B cell (primary cell): ENCODE measurements around the gene CTCF. TPM values are rescaled to one million over a fixed set of nuclear protein-coding genes. Genes with fewer than 3 reads are reported as not detected.

Experiments used
- ATAC-seq: fragments of 200-7000 bp; cut with Tn5 transposase; one replicate; pipeline ENCODE4 v1.10.0; 2021; ENCODE audit warnings: low read depth, mild to moderate bottlenecking, moderate number of reproducible peaks, moderate library complexity
- CTCF ChIA-PET: fragments of 350-600 bp; sonication (Branson Sonifier 250); formaldehyde crosslinking; loops from one replicate; lab custom pipeline; 2021; ENCODE audit warnings: antibody characterized with exemption, inconsistent platforms; lab: Charles Lee
- POLR2A ChIA-PET: fragments of 350-600 bp; sonication (Branson Sonifier 250); formaldehyde crosslinking; loops from one replicate; lab custom pipeline; 2021; ENCODE audit warnings: antibody characterized with exemption; lab: Charles Lee
- DNase-seq: peaks from one replicate; pipeline ENCODE4 v3.0.0; 2013
- H2AFZ ChIP-seq: 2 replicates; pipeline ENCODE4 v1.6.1; 2012; ENCODE audit warnings: mild to moderate bottlenecking, low read depth, low read length; ENCODE audit not compliant: insufficient read depth, poor library complexity, severe bottlenecking
- H3K27ac ChIP-seq, 2 donors: 1 replicate in 1 of 2; 2 replicates in 1 of 2; pipeline ENCODE4 v1.5.1; 2012 to 2013; ENCODE audit warnings: low read length in 2 of 2, mild to moderate bottlenecking in 2 of 2, moderate library complexity in 1 of 2
- H3K27me3 ChIP-seq, 4 experiments: fragments of 200-600 bp in 1 of 4; sonication (generic) in 1 of 4; replicated peaks in 1 of 4; 1 replicate in 2 of 4; 2 replicates in 2 of 4; pipeline versions ENCODE4 v1.6.1 to v1.7.0; 2013 to 2016; ENCODE audit warnings: low read length in 3 of 4, mild to moderate bottlenecking in 2 of 4, mixed read lengths in 1 of 4, moderate library complexity in 1 of 4; ENCODE audit not compliant: insufficient read depth in 4 of 4, control insufficient read depth in 3 of 4; ENCODE audit errors: control extremely low read depth in 1 of 4
- H3K36me3 ChIP-seq, 2 experiments: replicated peaks in 1 of 2; 1 replicate in 1 of 2; 2 replicates in 1 of 2; pipeline versions ENCODE4 v1.6.1 to v1.7.1; 2013; ENCODE audit warnings: low read length in 1 of 2; ENCODE audit not compliant: insufficient read depth in 2 of 2, control insufficient read depth in 1 of 2; ENCODE audit errors: control extremely low read depth in 1 of 2, extremely low read depth in 1 of 2
- H3K4me1 ChIP-seq, 2 donors: fragments of 200-600 bp in 1 of 2; sonication (generic) in 1 of 2; 1 replicate in 1 of 2; 2 replicates in 1 of 2; pipeline versions ENCODE4 v1.5.1 to v1.6.1; 2013 to 2017; ENCODE audit warnings: low read length in 2 of 2; ENCODE audit not compliant: control insufficient read depth in 2 of 2, insufficient read depth in 2 of 2
- H3K4me2 ChIP-seq: replicated peaks from 2 replicates; pipeline ENCODE3; 2012; ENCODE audit warnings: mild to moderate bottlenecking, low read depth, low read length; ENCODE audit not compliant: poor library complexity, severe bottlenecking
- H3K4me3 ChIP-seq, 5 experiments: fragments of 200-600 bp in 1 of 5; sonication (generic) in 1 of 5; 1 replicate in 3 of 5; 2 replicates in 2 of 5; pipeline versions ENCODE4 v1.5.1 to v1.7.0; 2011 to 2016; ENCODE audit warnings: low read length in 4 of 5, mild to moderate bottlenecking in 4 of 5, low read depth in 2 of 5, control low read depth in 1 of 5, moderate library complexity in 1 of 5; ENCODE audit not compliant: insufficient read depth in 1 of 5; ENCODE audit errors: control extremely low read depth in 1 of 5, extremely low read depth in 1 of 5
- H3K79me2 ChIP-seq: fragments of 200-600 bp; sonication (generic); one replicate; pipeline ENCODE4 v1.6.0; 2016; ENCODE audit warnings: low read length; ENCODE audit not compliant: control insufficient read depth, insufficient read depth
- H3K9ac ChIP-seq: fragments of 200-600 bp; sonication (generic); 2 replicates; pipeline ENCODE4 v1.6.1; 2017; ENCODE audit warnings: mild to moderate bottlenecking, low read length, moderate library complexity
- H3K9me3 ChIP-seq, 3 donors: one replicate each; pipeline versions ENCODE4 v1.6.1 to v1.7.1; 2013; ENCODE audit warnings: low read length in 2 of 3; ENCODE audit not compliant: control insufficient read depth in 2 of 3, insufficient read depth in 1 of 3; ENCODE audit errors: control extremely low read depth in 1 of 3
- H4K20me1 ChIP-seq: 2 replicates; pipeline ENCODE4 v1.6.0; 2012; ENCODE audit warnings: mild to moderate bottlenecking, low read length; ENCODE audit not compliant: insufficient read depth, control insufficient read depth, poor library complexity, severe bottlenecking
- H3K27ac Mint-ChIP-seq: one replicate; pipeline ENCODE4 v1.8.0; 2021; ENCODE audit warnings: mixed read lengths
- H3K27me3 Mint-ChIP-seq: one replicate; pipeline ENCODE4 v1.8.0; 2021; ENCODE audit warnings: mixed read lengths
- H3K4me1 Mint-ChIP-seq: one replicate; pipeline ENCODE4 v1.8.0; 2021; ENCODE audit warnings: mixed read lengths
- H3K4me3 Mint-ChIP-seq: one replicate; pipeline ENCODE4 v1.8.0; 2021; ENCODE audit warnings: mixed read lengths
- H3K9me3 Mint-ChIP-seq: one replicate; pipeline ENCODE4 v1.8.0; 2022; ENCODE audit warnings: mixed read lengths; ENCODE audit not compliant: insufficient read depth
- EZH2 ChIP-seq: IDR thresholded peaks from 2 replicates; pipeline ENCODE4 v1.6.1; 2012; ENCODE audit warnings: borderline replicate concordance, low read depth, mild to moderate bottlenecking, moderate library complexity, low read length; ENCODE audit not compliant: insufficient read depth, poor library complexity, severe bottlenecking
- WGBS: methylation state at CpG from one replicate; pipeline ENCODE4 v1.1.5; 2013; ENCODE audit warnings: missing lambda C conversion rate; ENCODE audit not compliant: insufficient coverage; 5-methylcytosine and 5-hydroxymethylcytosine counted together
- intact Hi-C: fragments of 100-400 bp; cut with micrococcal nuclease; formaldehyde crosslinking; loops from one replicate; pipeline ENCODE4 v1.10.0; 2022
- polyA plus RNA-seq: library from polyadenylated mRNA; depleted of rRNA; stranded (reverse); fragments of >200 nt; gene quantifications from 2 replicates; pipeline ENCODE4 v1.2.3, GENCODE V29; 2012
- total RNA-seq, 2 donors: library from RNA; stranded (reverse); fragments of 120-200 nt in 1 of 2; gene quantifications; 1 replicate in 1 of 2; 2 replicates in 1 of 2; pipeline versions ENCODE4 v1.2.3 to v1.2.4, GENCODE V29; 2013 to 2022
- TF ChIP-seq, protein P1 (sequence below): fragments of 200-600 bp; IDR thresholded peaks from one replicate; pipeline ENCODE4 v1.8.0; 2022; ENCODE audit warnings: antibody characterized with exemption, mild to moderate bottlenecking

The CTCF gene
- total and polyA plus RNA-seq, 2 donors (not counting 1 experiment from before 2014, with no cell fraction given) = 42.7 to 78.4 TPM

DNA sequence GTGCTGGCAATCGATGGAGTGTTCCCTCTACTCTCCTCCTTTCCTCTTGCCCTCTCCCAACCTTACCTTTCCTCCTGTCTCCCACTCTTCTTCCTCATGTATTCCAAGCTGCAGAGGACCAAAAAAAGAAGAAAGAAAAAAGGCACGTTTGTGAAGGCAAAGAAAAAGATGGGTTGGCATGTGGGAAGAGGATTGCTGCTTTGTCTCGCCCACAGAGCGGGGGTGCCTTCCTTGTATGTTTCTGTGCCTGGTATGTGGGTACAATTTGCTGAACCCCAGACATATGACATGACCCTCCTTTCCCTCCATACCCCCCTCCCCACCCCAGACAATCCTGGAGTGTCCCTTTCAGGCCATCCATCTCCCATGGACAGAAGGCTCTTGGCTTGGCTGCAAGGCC is 13.1 kb upstream of the CTCF start:
- Mint-ChIP-seq H3K4me3 (peak overlapping the region; percentile 85), H3K27me3 (no peaks in the 10 kb centered on the region), H3K27ac (peak overlapping the region; percentile 98), H3K4me1 (peaks cover 82% of the 10 kb centered on the region), H3K9me3 (no peaks in the 10 kb centered on the region)
- Histone ChIP-seq H3K36me3 (peaks cover 0 to 36% of the 10 kb centered on the region in 2 experiments), H3K9me3 (peaks cover 0 to 3% (median 0%) of the 10 kb centered on the region in 3 donors), H4K20me1 (peaks cover 17% of the 10 kb centered on the region), H3K4me2 (peak overlapping the region; percentile 79), H2AFZ (no peak overlapping the region), H3K4me1 (peaks cover 83 to 94% of the 10 kb centered on the region in 2 donors), H3K79me2 (peaks cover 34% of the 10 kb centered on the region), H3K27ac (peak overlapping the region; percentile 91 to 95), H3K4me3 (no peak overlapping the region), H3K9ac (no peak overlapping the region), H3K27me3 (no peaks in the 10 kb centered on the region)
- CTCF ChIA-PET = interaction anchor here (1.2 to 13.5 kb wide), 5 partner anchors 13 to 96 kb away, joined by 3 to 407 read pairs (median 30); partner anchors contain the start of genes ATP6V0D1, CARMIL2 and CTCF
- no peak for ATAC-seq
- WGBS = no CpG with 5 or more reads among the region's 4 CpGs
- TF ChIP-seq, protein P1, sequence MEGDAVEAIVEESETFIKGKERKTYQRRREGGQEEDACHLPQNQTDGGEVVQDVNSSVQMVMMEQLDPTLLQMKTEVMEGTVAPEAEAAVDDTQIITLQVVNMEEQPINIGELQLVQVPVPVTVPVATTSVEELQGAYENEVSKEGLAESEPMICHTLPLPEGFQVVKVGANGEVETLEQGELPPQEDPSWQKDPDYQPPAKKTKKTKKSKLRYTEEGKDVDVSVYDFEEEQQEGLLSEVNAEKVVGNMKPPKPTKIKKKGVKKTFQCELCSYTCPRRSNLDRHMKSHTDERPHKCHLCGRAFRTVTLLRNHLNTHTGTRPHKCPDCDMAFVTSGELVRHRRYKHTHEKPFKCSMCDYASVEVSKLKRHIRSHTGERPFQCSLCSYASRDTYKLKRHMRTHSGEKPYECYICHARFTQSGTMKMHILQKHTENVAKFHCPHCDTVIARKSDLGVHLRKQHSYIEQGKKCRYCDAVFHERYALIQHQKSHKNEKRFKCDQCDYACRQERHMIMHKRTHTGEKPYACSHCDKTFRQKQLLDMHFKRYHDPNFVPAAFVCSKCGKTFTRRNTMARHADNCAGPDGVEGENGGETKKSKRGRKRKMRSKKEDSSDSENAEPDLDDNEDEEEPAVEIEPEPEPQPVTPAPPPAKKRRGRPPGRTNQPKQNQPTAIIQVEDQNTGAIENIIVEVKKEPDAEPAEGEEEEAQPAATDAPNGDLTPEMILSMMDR = no peak
- TF ChIP-seq EZH2 = no peak
- POLR2A ChIA-PET = interaction anchor here (7.3 kb wide), 1 partner anchor 12 kb away, joined by 166 read pairs; the partner anchor contains the start of gene CTCF
- intact Hi-C loops = loop anchor here (10.0 kb wide), 1 partner anchor 536 kb away; the partner anchor contains the start of gene NFATC3
- no peak for DNase-seq

DNA sequence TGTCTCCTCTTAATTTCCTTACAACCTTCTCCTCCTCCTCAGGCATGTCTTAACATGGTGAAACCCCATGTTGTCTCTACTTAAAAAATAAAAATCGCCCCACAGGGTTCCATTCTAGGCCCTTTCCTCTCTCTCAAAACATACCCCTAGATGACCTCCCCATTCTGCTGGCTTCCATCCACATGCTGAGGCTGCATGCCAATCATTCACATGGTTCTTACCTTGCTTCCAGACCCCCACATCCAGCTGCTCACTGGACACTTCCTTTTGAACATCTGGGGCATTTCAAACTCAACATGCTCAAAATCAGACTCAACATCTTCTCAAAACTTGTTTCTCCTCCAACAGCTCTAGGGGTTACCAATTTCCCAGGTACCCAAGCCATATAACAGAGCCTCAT is 12.4 kb upstream of the CTCF start:
- ChIA-PET CTCF (interaction anchor here (1.1 to 13.5 kb wide), 5 partner anchors 13 to 95 kb away, joined by 3 to 407 read pairs (median 5); partner anchors contain the start of genes CARMIL2 and CTCF), POLR2A (interaction anchor here (0.6 to 7.3 kb wide), 3 partner anchors 11 to 21 kb away, joined by 3 to 166 read pairs (median 5); partner anchors contain the start of genes CTCF and RIPOR1)
- peak overlapping the region; percentile 98 for H3K27ac Mint-ChIP-seq
- DNase-seq (no peak), ATAC-seq (no peak)
- Histone ChIP-seq H3K27me3 (no peaks in the 10 kb centered on the region), H3K27ac (peak overlapping the region; percentile 91 to 95), H2AFZ (no peak overlapping the region), H3K9me3 (peaks cover 0 to 3% (median 0%) of the 10 kb centered on the region in 3 donors), H3K4me1 (peaks cover 81 to 94% of the 10 kb centered on the region in 2 donors), H3K9ac (no peak overlapping the region), H3K79me2 (peaks cover 41% of the 10 kb centered on the region), H4K20me1 (peaks cover 10% of the 10 kb centered on the region), H3K4me3 (no peak overlapping the region), H3K4me2 (peak overlapping the region; percentile 79), H3K36me3 (peaks cover 0 to 29% of the 10 kb centered on the region in 2 experiments)
- WGBS = 90% methylated on average over 1 of the region's 1 CpG
- H3K9me3 Mint-ChIP-seq = no peaks in the 10 kb centered on the region
- H3K4me1 Mint-ChIP-seq = peaks cover 78% of the 10 kb centered on the region
- intact Hi-C loops = loop anchor here (10.0 kb wide), 1 partner anchor 535 kb away; the partner anchor contains the start of gene NFATC3
- H3K4me3 Mint-ChIP-seq = peak overlapping the region; percentile 14
- TF ChIP-seq EZH2 = no peak
- TF ChIP-seq, protein P1 = no peak
- H3K27me3 Mint-ChIP-seq = no peaks in the 10 kb centered on the region
